ENCODE data around the gene ZDHHC14. TPM values are rescaled to one million over a fixed set of nuclear protein-coding genes. Genes with fewer than 3 reads are reported as not detected.

Gene ZDHHC14
- total and polyA plus RNA-seq, 9 donors, result 4.9 to 16.4 (median 5.9) TPM

DNA sequence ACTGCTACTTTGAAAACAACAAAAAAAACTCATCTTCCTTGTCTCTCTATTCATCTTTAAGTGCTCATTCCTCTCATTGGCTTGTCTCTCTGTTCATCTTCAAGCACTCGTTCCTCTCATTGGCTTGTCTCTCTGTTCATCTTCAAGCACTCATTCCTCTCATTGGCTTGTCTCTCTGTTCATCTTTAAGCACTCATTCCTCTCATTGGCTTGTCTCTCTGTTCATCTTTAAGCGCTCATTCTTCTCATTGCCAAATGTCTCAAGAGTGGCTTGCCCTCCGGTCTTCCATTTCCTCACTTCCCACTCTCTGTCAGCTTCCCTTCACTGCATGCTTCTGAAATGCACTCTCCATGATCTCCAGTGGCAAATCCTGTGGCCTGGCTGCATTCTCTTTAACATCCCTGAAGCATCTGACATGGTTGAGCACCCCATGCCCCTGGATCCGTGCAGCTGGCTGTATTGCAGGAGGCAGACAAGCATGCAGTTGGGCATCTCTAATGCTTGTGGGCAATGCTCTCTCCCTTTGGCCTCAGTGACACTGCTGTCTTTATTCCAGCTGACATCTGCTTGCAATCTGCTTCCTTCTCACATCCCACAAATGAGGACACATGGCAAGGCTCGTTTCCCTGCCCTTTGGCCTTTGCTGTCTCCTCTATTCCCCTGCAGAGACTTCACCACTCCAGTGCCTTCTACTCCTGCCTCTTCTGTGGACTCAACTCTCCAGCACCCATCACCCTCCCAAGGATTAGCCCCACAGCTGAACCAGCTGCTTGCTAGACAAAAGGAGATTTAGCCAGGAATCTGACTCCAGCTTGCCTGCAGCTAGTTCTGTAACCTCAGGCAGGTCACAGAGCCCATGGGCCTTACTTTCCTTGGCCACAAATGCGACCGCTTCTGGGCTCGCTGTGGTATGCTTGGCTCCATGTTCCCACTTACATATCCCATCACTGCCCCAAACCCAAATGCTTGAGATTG is 298.9 kb downstream of the ZDHHC14 start:
- Histone ChIP-seq H3K4me1 (ENCODE audit: insufficient read depth) (peaks cover 4% of the 10 kb centered on the region), H3K27me3 (no peaks in the 10 kb centered on the region), H3K9me3 (no peaks in the 10 kb centered on the region), H3K27ac (no peak overlapping the region), H3K4me3 (no peak overlapping the region), H3K36me3 (no peaks in the 10 kb centered on the region)
- intact Hi-C loops (cut with DNase I), result no loop called here
- TF ChIP-seq EP300 (IDR thresholded peaks at IDR 0.05) (no peak), POLR2A (IDR thresholded peaks at IDR 0.05) (no peak)
- TF ChIP-seq, protein P1, sequence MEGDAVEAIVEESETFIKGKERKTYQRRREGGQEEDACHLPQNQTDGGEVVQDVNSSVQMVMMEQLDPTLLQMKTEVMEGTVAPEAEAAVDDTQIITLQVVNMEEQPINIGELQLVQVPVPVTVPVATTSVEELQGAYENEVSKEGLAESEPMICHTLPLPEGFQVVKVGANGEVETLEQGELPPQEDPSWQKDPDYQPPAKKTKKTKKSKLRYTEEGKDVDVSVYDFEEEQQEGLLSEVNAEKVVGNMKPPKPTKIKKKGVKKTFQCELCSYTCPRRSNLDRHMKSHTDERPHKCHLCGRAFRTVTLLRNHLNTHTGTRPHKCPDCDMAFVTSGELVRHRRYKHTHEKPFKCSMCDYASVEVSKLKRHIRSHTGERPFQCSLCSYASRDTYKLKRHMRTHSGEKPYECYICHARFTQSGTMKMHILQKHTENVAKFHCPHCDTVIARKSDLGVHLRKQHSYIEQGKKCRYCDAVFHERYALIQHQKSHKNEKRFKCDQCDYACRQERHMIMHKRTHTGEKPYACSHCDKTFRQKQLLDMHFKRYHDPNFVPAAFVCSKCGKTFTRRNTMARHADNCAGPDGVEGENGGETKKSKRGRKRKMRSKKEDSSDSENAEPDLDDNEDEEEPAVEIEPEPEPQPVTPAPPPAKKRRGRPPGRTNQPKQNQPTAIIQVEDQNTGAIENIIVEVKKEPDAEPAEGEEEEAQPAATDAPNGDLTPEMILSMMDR (IDR thresholded peaks at IDR 0.05), result no peak
- DNase-seq, result no peak
- 88 to 90% (median 89%) methylated on average over 8 of the region's 8 CpGs for WGBS, 3 donors

DNA sequence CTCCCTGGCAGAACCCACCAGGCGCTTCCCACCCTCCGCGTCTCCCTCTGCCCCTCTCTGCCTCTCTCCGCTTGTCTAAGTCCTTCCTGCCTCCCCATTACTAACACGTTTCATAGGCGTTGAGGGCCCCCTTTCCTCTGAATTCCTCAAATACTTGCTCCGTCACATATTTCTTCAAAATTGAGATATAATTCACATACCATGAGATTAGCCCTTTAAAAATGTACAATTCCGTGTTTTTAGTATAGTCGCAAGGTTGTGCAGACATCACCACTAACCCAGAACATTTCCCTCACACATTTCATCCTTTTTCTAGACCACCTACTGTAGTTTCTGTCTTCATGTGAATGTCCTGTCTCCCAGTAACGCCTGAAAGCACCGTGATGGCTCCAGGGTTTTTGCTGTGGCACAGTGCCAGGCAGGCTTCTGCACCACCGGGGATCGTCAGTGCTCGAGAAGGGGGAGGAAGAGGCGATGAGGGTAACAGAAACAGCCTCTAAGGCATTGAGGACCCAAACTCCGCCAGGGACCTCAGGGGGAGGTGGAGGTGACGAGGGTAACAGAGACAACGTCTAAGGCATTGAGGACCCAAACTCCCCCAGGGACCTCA is 300.2 kb downstream of the ZDHHC14 start:
- intact Hi-C loops (cut with DNase I), result no loop called here
- DNase-seq, result peak in 1 of 5 donors; percentile 48
- H3K4me1 ChIP-seq (ENCODE audit: insufficient read depth), result peaks cover 4% of the 10 kb centered on the region
- TF ChIP-seq EP300 (IDR thresholded peaks at IDR 0.05), result no peak
- TF ChIP-seq, protein P1 (IDR thresholded peaks at IDR 0.05), result no peak
- no peak for TF ChIP-seq POLR2A (IDR thresholded peaks at IDR 0.05)
- H3K27ac ChIP-seq, result no peak overlapping the region
- WGBS, 3 donors, result 55 to 66% (median 64%) methylated on average over 18 of the region's 18 CpGs
- no peak overlapping the region for H3K4me3 ChIP-seq
- no peaks in the 10 kb centered on the region for H3K9me3 ChIP-seq
- no peaks in the 10 kb centered on the region for H3K36me3 ChIP-seq
- no peaks in the 10 kb centered on the region for H3K27me3 ChIP-seq

DNA sequence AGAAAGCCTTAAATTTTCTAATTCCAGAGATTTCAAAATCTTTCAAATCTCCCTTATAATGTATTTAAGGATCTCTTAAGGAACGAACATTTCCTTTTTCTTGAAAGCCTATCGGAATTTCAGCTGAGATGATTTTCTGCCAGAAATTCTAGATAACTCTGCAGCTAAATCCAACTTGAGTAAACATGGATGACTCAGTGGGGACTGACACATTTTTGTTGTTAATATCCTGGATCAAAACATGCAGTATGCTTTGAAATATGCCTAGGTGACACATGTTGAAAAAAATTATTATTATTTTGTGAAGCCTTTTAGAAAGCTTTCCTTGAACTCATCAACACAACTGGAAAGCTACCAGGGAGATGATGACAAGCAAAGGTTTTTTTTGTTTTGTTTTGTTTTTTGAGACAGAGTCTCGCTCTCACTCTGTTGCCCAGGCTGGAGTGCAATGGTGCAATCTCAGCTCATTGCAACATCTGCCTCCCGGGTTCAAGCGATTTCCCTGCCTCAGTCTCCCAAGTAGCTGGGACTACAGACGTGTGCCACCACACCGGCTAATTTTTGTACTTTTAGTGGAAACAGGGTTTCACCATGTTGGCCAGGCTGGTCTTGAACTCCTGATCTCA is 302.0 kb downstream of the ZDHHC14 start:
- Histone ChIP-seq H3K4me3 (no peak overlapping the region), H3K27ac (no peak overlapping the region), H3K27me3 (no peaks in the 10 kb centered on the region), H3K4me1 (ENCODE audit: insufficient read depth) (peaks cover 4% of the 10 kb centered on the region), H3K36me3 (no peaks in the 10 kb centered on the region), H3K9me3 (no peaks in the 10 kb centered on the region)
- DNase-seq, result peak in 1 of 5 donors; percentile 60
- no peak for TF ChIP-seq EP300 (IDR thresholded peaks at IDR 0.05)
- TF ChIP-seq POLR2A (IDR thresholded peaks at IDR 0.05), result no peak
- TF ChIP-seq, protein P1 (IDR thresholded peaks at IDR 0.05), result no peak
- WGBS, 3 donors, result 27 to 43% (median 36%) methylated on average over 7 of the region's 7 CpGs
- intact Hi-C loops (cut with DNase I), result no loop called here

DNA sequence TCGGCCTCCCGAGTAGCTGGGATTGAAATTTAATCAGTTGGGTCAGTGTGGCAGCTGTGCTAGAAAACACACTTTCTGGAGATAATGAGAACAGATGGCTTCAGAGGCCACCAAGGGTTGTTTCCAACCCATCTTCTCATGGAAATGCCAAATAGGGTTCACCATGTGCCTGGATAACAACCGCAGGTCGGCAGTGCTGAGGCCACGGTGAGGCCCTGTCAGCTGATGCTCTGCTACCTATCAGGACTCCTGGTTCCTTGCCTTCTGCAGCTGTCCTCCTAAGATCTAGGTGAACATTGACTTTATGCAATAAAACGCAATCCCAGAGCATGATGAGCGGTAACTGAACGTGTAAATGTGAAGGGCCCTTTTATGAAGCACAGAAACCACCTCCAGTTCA is 302.7 kb downstream of the ZDHHC14 start:
- H3K27me3 ChIP-seq, result no peaks in the 10 kb centered on the region
- H3K27ac ChIP-seq, result no peak overlapping the region
- H3K36me3 ChIP-seq, result no peaks in the 10 kb centered on the region
- TF ChIP-seq, protein P1 (IDR thresholded peaks at IDR 0.05), result no peak
- no peak for TF ChIP-seq EP300 (IDR thresholded peaks at IDR 0.05)
- TF ChIP-seq POLR2A (IDR thresholded peaks at IDR 0.05), result no peak
- no peaks in the 10 kb centered on the region for H3K9me3 ChIP-seq
- DNase-seq, result no peak
- H3K4me1 ChIP-seq (ENCODE audit: insufficient read depth), result peaks cover 4% of the 10 kb centered on the region
- WGBS, 3 donors, result 73 to 86% (median 82%) methylated on average over 8 of the region's 8 CpGs
- no peak overlapping the region for H3K4me3 ChIP-seq
- intact Hi-C loops (cut with DNase I), result no loop called here

All from ovary (tissue), 9 donors.